SK-N-SH (cell line): ENCODE measurements around the gene LRP4. TPM values are rescaled to one million over a fixed set of nuclear protein-coding genes. Genes with fewer than 3 reads are reported as not detected.
A peak's percentile ranks its signal among the peaks of the same experiment; 100 is the strongest.

Experiments
- CTCF ChIA-PET: fragments of 300-600, 350-600 bp; formaldehyde crosslinking; extraction: SDS; loops from one replicate; lab custom pipeline; 2021; lab: Yijun Ruan, JAX
- POLR2A ChIA-PET: fragments of 350-600 bp; sonication (Branson Sonifier 250); formaldehyde crosslinking; extraction: SDS; loops from one replicate; lab custom pipeline; 2020; ENCODE audit warnings: antibody characterized with exemption, inconsistent platforms; lab: Yijun Ruan, JAX
- DNase-seq: peaks from one replicate; pipeline ENCODE4 v3.0.0; 2012
- H2AFZ ChIP-seq: fragments of 200-600 bp; sonication (generic); 2 replicates; pipeline ENCODE4 v1.8.1; 2016; ENCODE audit warnings: antibody characterized with exemption, mild to moderate bottlenecking, low read depth
- H3F3A ChIP-seq: fragments of 200-600 bp; sonication (generic); replicated peaks from 2 replicates; pipeline ENCODE3; 2016; ENCODE audit warnings: antibody characterized with exemption, mild to moderate bottlenecking; ENCODE audit not compliant: insufficient read depth
- H3K27ac ChIP-seq, 2 experiments: fragments of 200-500 bp in 1 of 2; fragments of 200-600 bp in 1 of 2; sonication (Bioruptor generic) in 1 of 2; sonication (generic), shearing (Covaris generic) in 1 of 2; 2 replicates each; pipeline versions ENCODE4 v1.5.1 to v1.6.1; 2014 to 2016; ENCODE audit warnings: low read depth in 2 of 2, inconsistent platforms in 1 of 2, low read length in 1 of 2, mild to moderate bottlenecking in 1 of 2, mixed read lengths in 1 of 2
- H3K27me3 ChIP-seq: fragments of 200-600 bp; sonication (generic), shearing (Covaris generic); 2 replicates; pipeline ENCODE4 v1.6.1; 2016; ENCODE audit warnings: mixed run types; ENCODE audit not compliant: insufficient read depth
- H3K36me3 ChIP-seq, 2 experiments: fragments of 200-500 bp in 1 of 2; fragments of 200-600 bp in 1 of 2; sonication (Bioruptor generic) in 1 of 2; sonication (generic) in 1 of 2; replicated peaks in 1 of 2; 2 replicates each; pipeline versions ENCODE3 to v1.5.1; 2014 to 2016; ENCODE audit warnings: low read length in 1 of 2, mild to moderate bottlenecking in 1 of 2; ENCODE audit not compliant: insufficient read depth in 2 of 2, control insufficient read depth in 1 of 2
- H3K4me1 ChIP-seq, 2 experiments: fragments of 200-500 bp in 1 of 2; fragments of 200-600 bp in 1 of 2; sonication (Bioruptor generic) in 1 of 2; sonication (generic), shearing (Covaris generic) in 1 of 2; 2 replicates each; pipeline versions ENCODE4 v1.5.1 to v1.6.1; 2014 to 2016; ENCODE audit warnings: low read depth in 1 of 2, low read length in 1 of 2, mixed run types in 1 of 2; ENCODE audit not compliant: insufficient read depth in 2 of 2, control insufficient read depth in 1 of 2
- H3K4me2 ChIP-seq: fragments of 200-600 bp; sonication (generic), shearing (Covaris generic); 2 replicates; pipeline ENCODE4 v1.6.1; 2017; ENCODE audit warnings: mixed run types
- H3K4me3 ChIP-seq, 2 experiments: fragments of 200-500 bp in 1 of 2; fragments of 200-600 bp in 1 of 2; sonication (Bioruptor generic) in 1 of 2; sonication (generic), shearing (Covaris generic) in 1 of 2; 2 replicates each; pipeline versions ENCODE4 v1.5.1 to v1.8.1; 2014 to 2016; ENCODE audit warnings: low read depth in 2 of 2, inconsistent platforms in 1 of 2, low read length in 1 of 2, mild to moderate bottlenecking in 1 of 2, mixed read lengths in 1 of 2, moderate library complexity in 1 of 2
- H3K79me2 ChIP-seq: fragments of 200-600 bp; sonication (generic); 2 replicates; pipeline ENCODE4 v1.8.1; 2017; ENCODE audit warnings: mild to moderate bottlenecking; ENCODE audit not compliant: insufficient read depth
- H3K9ac ChIP-seq: fragments of 200-600 bp; sonication (generic); 2 replicates; pipeline ENCODE4 v1.6.1; 2017; ENCODE audit warnings: mixed run types
- H3K9me2 ChIP-seq: fragments of 200-600 bp; sonication (generic); 2 replicates; pipeline ENCODE4 v1.6.1; 2017; ENCODE audit warnings: mixed run types
- H3K9me3 ChIP-seq: fragments of 200-600 bp; sonication (generic); 2 replicates; pipeline ENCODE4 v1.6.1; 2017; ENCODE audit warnings: mixed run types, mild to moderate bottlenecking, moderate library complexity
- H4K20me1 ChIP-seq: fragments of 200-600 bp; sonication (generic); 2 replicates; pipeline ENCODE4 v1.6.1; 2017; ENCODE audit warnings: mild to moderate bottlenecking, mixed run types; ENCODE audit not compliant: insufficient read depth
- ELF1 ChIP-seq: IDR thresholded peaks from 2 replicates; pipeline ENCODE4 v1.4.0; 2012
- EZH2phosphoT487 ChIP-seq: fragments of 200-600 bp; sonication (generic); IDR thresholded peaks from 2 replicates; pipeline ENCODE4 v1.6.1; 2017; ENCODE audit warnings: low read depth, mixed run types, mild to moderate bottlenecking, antibody characterized with exemption, moderate library complexity, borderline replicate concordance
- FOXJ3 ChIP-seq: sonication (generic); formaldehyde crosslinking; IDR thresholded peaks from 2 replicates; pipeline ENCODE4 v1.5.1; 2020; ENCODE audit warnings: mild to moderate bottlenecking, missing genetic modification reagents
- GABPA ChIP-seq: IDR thresholded peaks from 2 replicates; pipeline ENCODE4 v1.4.0; 2012; ENCODE audit warnings: low read depth, mild to moderate bottlenecking
- GATA2 ChIP-seq: sonication (generic); formaldehyde crosslinking; IDR thresholded peaks from 2 replicates; pipeline ENCODE4 v1.5.0; 2020; ENCODE audit warnings: mild to moderate bottlenecking, missing genetic modification reagents
- MEF2A ChIP-seq: IDR thresholded peaks from 2 replicates; pipeline ENCODE4 v1.4.0; 2012; ENCODE audit warnings: low read depth, borderline replicate concordance
- MXI1 ChIP-seq: IDR thresholded peaks from 2 replicates; pipeline ENCODE4 v1.6.1; 2012; ENCODE audit warnings: mild to moderate bottlenecking, low read depth, low read length, improper control_type of control experiment
- NRF1 ChIP-seq: IDR thresholded peaks from 2 replicates; pipeline ENCODE4 v1.6.1; 2012; ENCODE audit warnings: low read depth, mild to moderate bottlenecking, low read length
- RCOR1 ChIP-seq: fragments of 150-350 bp; IDR thresholded peaks from 2 replicates; pipeline ENCODE4 v1.6.1; 2017; ENCODE audit warnings: antibody characterized with exemption, low read length
- REST ChIP-seq: IDR thresholded peaks from 2 replicates; pipeline ENCODE4 v1.6.1; 2012; ENCODE audit warnings: mild to moderate bottlenecking, low read depth, low read length, moderate library complexity
- SMC3 ChIP-seq: IDR thresholded peaks from 2 replicates; pipeline ENCODE4 v1.6.1; 2012; ENCODE audit warnings: low read depth, low read length, improper control_type of control experiment
- TEAD4 ChIP-seq: IDR thresholded peaks from 2 replicates; pipeline ENCODE4 v1.4.0; 2012; ENCODE audit warnings: mild to moderate bottlenecking, borderline replicate concordance; ENCODE audit not compliant: insufficient read depth
- USF1 ChIP-seq: IDR thresholded peaks from 2 replicates; pipeline ENCODE4 v1.4.0; 2012; ENCODE audit warnings: low read depth, borderline replicate concordance
- WGBS: methylation state at CpG from one replicate; pipeline ENCODE4 v1.1.6; 2017; ENCODE audit warnings: low lambda C conversion rate; 5-methylcytosine and 5-hydroxymethylcytosine counted together
- polyA plus RNA-seq, 3 experiments: library from polyadenylated mRNA; depleted of rRNA; stranded (reverse); fragments of >200 nt; gene quantifications; 2 replicates each; pipeline ENCODE4 v1.2.3, GENCODE V29; 2012

LRP4 gene
- polyA plus RNA-seq, 1 of the 3 experiments (the other 2 are of a cell fraction): 10.9 TPM

DNA sequence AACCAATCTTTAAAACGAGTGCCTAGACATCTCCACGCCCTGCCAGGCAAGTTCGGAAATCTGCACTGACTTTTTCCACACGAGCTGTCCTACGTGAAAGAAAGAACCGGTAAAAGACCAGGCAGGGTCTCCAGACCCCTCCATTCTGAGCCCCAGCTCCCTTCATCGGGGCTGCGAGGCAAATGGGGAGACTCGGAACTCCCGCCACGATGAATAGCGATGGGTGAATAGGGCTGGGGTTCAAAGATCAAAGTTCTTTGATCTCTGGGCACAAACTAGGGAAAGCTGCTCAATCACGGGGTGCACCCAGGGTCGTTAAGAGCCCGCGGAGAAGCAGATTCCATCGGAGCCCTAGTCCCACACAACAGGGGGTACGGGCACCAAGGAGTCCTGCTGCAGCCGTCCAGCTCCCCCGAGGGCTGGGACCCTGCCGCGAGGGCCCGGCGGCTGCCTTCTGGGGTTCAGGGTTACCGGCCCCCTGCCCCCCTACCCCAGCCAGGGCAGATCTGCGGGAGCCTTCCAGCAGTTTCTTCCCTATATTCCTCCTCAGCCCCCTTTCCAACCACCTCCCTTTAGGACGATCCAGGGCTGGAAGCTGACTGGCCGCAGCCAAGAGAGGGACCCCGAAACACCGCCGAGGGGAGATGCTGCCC, 1.1 kb downstream of the LRP4 start:
- Histone ChIP-seq H3K9me3 (no peaks in the 10 kb centered on the region), H3K9ac (peak overlapping the region; percentile 70), H2AFZ (peak overlapping the region; percentile 94), H3K27me3 (no peaks in the 10 kb centered on the region), H3K9me2 (no peaks in the 10 kb centered on the region), H3K4me2 (peak overlapping the region; percentile 90), H3K4me3 (peak overlapping the region; percentile 71 to 73), H3K4me1 (peaks cover 37 to 46% of the 10 kb centered on the region in 2 experiments; a peak in 3 of 4 replicates), H3K36me3 (no peaks in the 10 kb centered on the region), H4K20me1 (0 out of 2 replicates have a peak, but pooled peaks cover 7% of the 10 kb centered on the region), H3K27ac (peak overlapping the region; percentile 74 to 80), H3K79me2 (peaks cover 29% of the 10 kb centered on the region), H3F3A (peaks cover 51% of the 10 kb centered on the region)
- DNase-seq: peak; percentile 56
- ChIA-PET POLR2A (no interaction called here), CTCF (interaction anchor here (0.7 to 10.0 kb wide), 19 partner anchors 8 to 341 kb away, joined by 3 to 170 read pairs (median 4); no protein-coding TSS in a partner anchor)
- TF ChIP-seq GABPA (no peak), TEAD4 (no peak), SMC3 (no peak), MXI1 (no peak), GATA2 (CRISPR knock-in tag) (no peak), REST (no peak), ELF1 (no peak), RCOR1 (no peak), NRF1 (no peak), FOXJ3 (no peak), MEF2A (no peak), USF1 (no peak), EZH2phosphoT487 (no peak)
- 1% methylated on average over 23 of the region's 31 CpGs for WGBS
